HUES64 (cell line): Measurements from ENCODE around the gene TOP2A.
"Not testable (repeated sequence)": the region's sequence is repeated elsewhere in the genome, so short reads cannot be mapped to it uniquely, and the experiment has no call there.

Experiments
- H3K27ac ChIP-seq: 2 replicates; pipeline ENCODE4 v1.7.0; 2013; ENCODE audit warnings: low read depth, low read length, inconsistent platforms
- H3K27me3 ChIP-seq: 2 replicates; pipeline ENCODE4 v1.6.1; 2013; ENCODE audit warnings: mild to moderate bottlenecking, low read length; ENCODE audit not compliant: insufficient read depth
- H3K36me3 ChIP-seq: 2 replicates; pipeline ENCODE4 v1.6.1; 2013; ENCODE audit warnings: mild to moderate bottlenecking, low read length; ENCODE audit not compliant: insufficient read depth
- H3K4me1 ChIP-seq: 2 replicates; pipeline ENCODE4 v1.6.1; 2013; ENCODE audit warnings: mild to moderate bottlenecking, low read length, moderate library complexity; ENCODE audit not compliant: insufficient read depth
- H3K4me3 ChIP-seq: 2 replicates; pipeline ENCODE4 v1.5.1; 2013; ENCODE audit warnings: mild to moderate bottlenecking, low read length, moderate library complexity
- H3K9ac ChIP-seq: 2 replicates; pipeline ENCODE4 v1.6.1; 2013; ENCODE audit warnings: mild to moderate bottlenecking, low read depth, low read length
- H3K9me3 ChIP-seq: 2 replicates; pipeline ENCODE4 v1.6.1; 2013; ENCODE audit warnings: low read depth, low read length; ENCODE audit not compliant: insufficient read depth
- WGBS: fragments of 150-250, 120-280 bp; methylation state at CpG from one replicate; pipeline ENCODE4 v1.1.7; 2013; ENCODE audit warnings: missing lambda C conversion rate; 5-methylcytosine and 5-hydroxymethylcytosine counted together

The TOP2A gene

GRCh38 chr17:40402668-40403067 is 15.0 kb downstream of the TOP2A start:
- Histone ChIP-seq H3K36me3 (peaks cover 99% of the 10 kb centered on the region), H3K4me3 (no peak overlapping the region), H3K9ac (no peak overlapping the region), H3K27ac (no peak overlapping the region), H3K9me3 (no peaks in the 10 kb centered on the region), H3K27me3 (no peaks in the 10 kb centered on the region), H3K4me1 (no peaks in the 10 kb centered on the region)
- 97% methylated on average over 1 of the region's 1 CpG for WGBS

GRCh38 chr17:40399185-40399584 is 18.5 kb downstream of the TOP2A start:
- Histone ChIP-seq H3K27ac (no peak overlapping the region), H3K4me3 (no peak overlapping the region)
- 91% methylated on average over 4 of the region's 4 CpGs for WGBS

GRCh38 chr17:40386555-40386954 is 31.1 kb downstream of the TOP2A start:
- 92% methylated on average over 3 of the region's 3 CpGs for WGBS

More at GRCh38 chr17:40399185-40399584, 18.5 kb downstream of the TOP2A start:
- H3K9me3 ChIP-seq, result no peaks in the 10 kb centered on the region
- no peaks in the 10 kb centered on the region for H3K4me1 ChIP-seq
- no peak overlapping the region for H3K9ac ChIP-seq
- H3K36me3 ChIP-seq, result peaks cover 100% of the 10 kb centered on the region
- no peaks in the 10 kb centered on the region for H3K27me3 ChIP-seq

GRCh38 chr17:40382251-40382650 is 35.4 kb downstream of the TOP2A start:
- Histone ChIP-seq H3K27me3 (no peaks in the 10 kb centered on the region), H3K4me1 (no peaks in the 10 kb centered on the region), H3K9me3 (no peaks in the 10 kb centered on the region), H3K9ac (no peak overlapping the region), H3K27ac (no peak overlapping the region), H3K36me3 (no peaks in the 10 kb centered on the region), H3K4me3 (no peak overlapping the region)
- whole genome bisulfite sequencing, result 93% methylated on average over 4 of the region's 4 CpGs

More at GRCh38 chr17:40386555-40386954, 31.1 kb downstream of the TOP2A start:
- not testable (repeated sequence) for H3K27me3 ChIP-seq, H3K9me3 ChIP-seq, H3K4me3 ChIP-seq, H3K9ac ChIP-seq, H3K4me1 ChIP-seq, H3K27ac ChIP-seq
- peaks cover 42% of the 10 kb centered on the region for H3K36me3 ChIP-seq

GRCh38 chr17:40378966-40379365 is 38.7 kb downstream of the TOP2A start:
- Histone ChIP-seq H3K27me3 (no peaks in the 10 kb centered on the region), H3K9me3 (no peaks in the 10 kb centered on the region), H3K27ac (no peak overlapping the region), H3K4me3 (no peak overlapping the region), H3K4me1 (no peaks in the 10 kb centered on the region), H3K9ac (no peak overlapping the region), H3K36me3 (no peaks in the 10 kb centered on the region)
- WGBS, result 91% methylated on average over 7 of the region's 7 CpGs

- Histone ChIP-seq H3K9ac (no peak overlapping the region), H3K27ac (no peak overlapping the region), H3K4me1 (no peaks in the 10 kb centered on the region), H3K4me3 (no peak overlapping the region), H3K9me3 (no peaks in the 10 kb centered on the region), H3K36me3 (no peaks in the 10 kb centered on the region), H3K27me3 (no peaks in the 10 kb centered on the region)
- 96% methylated on average over 13 of the region's 13 CpGs for WGBS
Observed at GRCh38 chr17:40377832-40378231, 39.9 kb downstream of the TOP2A start.

- not testable (repeated sequence) for H3K27me3 ChIP-seq, H3K27ac ChIP-seq, H3K9ac ChIP-seq, H3K36me3 ChIP-seq, H3K4me1 ChIP-seq, H3K4me3 ChIP-seq, H3K9me3 ChIP-seq
- WGBS, result 79% methylated on average over 6 of the region's 6 CpGs
Observed at GRCh38 chr17:40376541-40376940, 41.2 kb downstream of the TOP2A start.

- H3K27me3 ChIP-seq, H3K36me3 ChIP-seq, H3K27ac ChIP-seq, H3K4me3 ChIP-seq, H3K4me1 ChIP-seq, H3K9me3 ChIP-seq, H3K9ac ChIP-seq: not testable (repeated sequence)
- WGBS, result 94% methylated on average over 21 of the region's 21 CpGs
Observed at GRCh38 chr17:40375786-40376185, 41.9 kb downstream of the TOP2A start.

GRCh38 chr17:40374821-40375498 is 42.7 kb downstream of the TOP2A start:
- Histone ChIP-seq H3K4me3 (no peak overlapping the region), H3K4me1 (no peaks in the 10 kb centered on the region), H3K27ac (no peak overlapping the region), H3K36me3 (no peaks in the 10 kb centered on the region), H3K9ac (no peak overlapping the region), H3K27me3 (no peaks in the 10 kb centered on the region), H3K9me3 (no peaks in the 10 kb centered on the region)
- 87% methylated on average over 14 of the region's 14 CpGs for WGBS

- 92% methylated on average over 7 of the region's 8 CpGs for WGBS
- Histone ChIP-seq H3K27ac (no peak overlapping the region), H3K9me3 (no peaks in the 10 kb centered on the region)
Observed at GRCh38 chr17:40373999-40374398, 43.7 kb downstream of the TOP2A start.

GRCh38 chr17:40373324-40373723 is 44.4 kb downstream of the TOP2A start:
- Histone ChIP-seq H3K36me3 (no peaks in the 10 kb centered on the region), H3K27me3 (no peaks in the 10 kb centered on the region), H3K4me3 (no peak overlapping the region), H3K27ac (no peak overlapping the region), H3K9me3 (no peaks in the 10 kb centered on the region), H3K9ac (no peak overlapping the region), H3K4me1 (no peaks in the 10 kb centered on the region)
- WGBS, result 92% methylated on average over 4 of the region's 4 CpGs

More at GRCh38 chr17:40373999-40374398, 43.7 kb downstream of the TOP2A start:
- no peak overlapping the region for H3K4me3 ChIP-seq
- H3K9ac ChIP-seq, result no peak overlapping the region
- no peaks in the 10 kb centered on the region for H3K4me1 ChIP-seq
- H3K27me3 ChIP-seq, result no peaks in the 10 kb centered on the region
- no peaks in the 10 kb centered on the region for H3K36me3 ChIP-seq

- H3K9ac ChIP-seq, H3K27ac ChIP-seq, H3K36me3 ChIP-seq, H3K27me3 ChIP-seq, H3K4me3 ChIP-seq, H3K9me3 ChIP-seq, H3K4me1 ChIP-seq: not testable (repeated sequence)
- WGBS, result 88% methylated on average over 3 of the region's 4 CpGs
Observed at GRCh38 chr17:40372644-40373043, 45.1 kb downstream of the TOP2A start.
